Ishikawa (cell line): Measurements from ENCODE around the gene HTD2.

Experiments used
- EP300 ChIP-seq: IDR thresholded peaks from 2 replicates; pipeline ENCODE4 v1.6.1; 2012; ENCODE audit warnings: borderline replicate concordance
- NFIC ChIP-seq: IDR thresholded peaks from 2 replicates; pipeline ENCODE4 v1.6.1; 2012
- TF ChIP-seq, protein P1 (sequence below): IDR thresholded peaks from 2 replicates; pipeline ENCODE4 v1.6.1; 2012

DNA sequence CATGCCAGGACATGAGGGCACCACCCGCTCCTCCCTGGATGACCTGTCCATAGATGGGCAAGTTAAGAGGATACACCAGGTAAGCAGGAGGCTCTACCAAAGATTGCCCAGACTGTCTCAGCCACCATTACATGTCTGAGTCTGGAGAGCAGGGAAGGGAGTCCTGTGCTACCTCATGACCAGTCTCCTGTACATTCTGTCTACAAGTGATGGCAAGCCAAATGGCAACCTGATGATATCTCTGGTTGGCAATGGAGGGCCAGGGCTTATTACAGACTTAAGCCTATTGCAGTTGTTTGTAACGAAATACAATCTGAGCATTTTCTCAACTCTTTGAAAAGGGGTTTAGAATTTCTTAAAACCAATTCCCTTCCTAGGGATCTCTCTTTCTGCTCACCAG, 37.0 kb upstream of the HTD2 start:
- TF ChIP-seq, protein P1, sequence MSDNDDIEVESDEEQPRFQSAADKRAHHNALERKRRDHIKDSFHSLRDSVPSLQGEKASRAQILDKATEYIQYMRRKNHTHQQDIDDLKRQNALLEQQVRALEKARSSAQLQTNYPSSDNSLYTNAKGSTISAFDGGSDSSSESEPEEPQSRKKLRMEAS = no peak
- TF ChIP-seq EP300 = no peak
- TF ChIP-seq NFIC = no peak
